Measurements from ENCODE around the gene RNF186.
"Not testable (repeated sequence)": the region's sequence is repeated elsewhere in the genome, so short reads cannot be mapped to it uniquely, and the experiment has no call there.

RNF186 gene

DNA sequence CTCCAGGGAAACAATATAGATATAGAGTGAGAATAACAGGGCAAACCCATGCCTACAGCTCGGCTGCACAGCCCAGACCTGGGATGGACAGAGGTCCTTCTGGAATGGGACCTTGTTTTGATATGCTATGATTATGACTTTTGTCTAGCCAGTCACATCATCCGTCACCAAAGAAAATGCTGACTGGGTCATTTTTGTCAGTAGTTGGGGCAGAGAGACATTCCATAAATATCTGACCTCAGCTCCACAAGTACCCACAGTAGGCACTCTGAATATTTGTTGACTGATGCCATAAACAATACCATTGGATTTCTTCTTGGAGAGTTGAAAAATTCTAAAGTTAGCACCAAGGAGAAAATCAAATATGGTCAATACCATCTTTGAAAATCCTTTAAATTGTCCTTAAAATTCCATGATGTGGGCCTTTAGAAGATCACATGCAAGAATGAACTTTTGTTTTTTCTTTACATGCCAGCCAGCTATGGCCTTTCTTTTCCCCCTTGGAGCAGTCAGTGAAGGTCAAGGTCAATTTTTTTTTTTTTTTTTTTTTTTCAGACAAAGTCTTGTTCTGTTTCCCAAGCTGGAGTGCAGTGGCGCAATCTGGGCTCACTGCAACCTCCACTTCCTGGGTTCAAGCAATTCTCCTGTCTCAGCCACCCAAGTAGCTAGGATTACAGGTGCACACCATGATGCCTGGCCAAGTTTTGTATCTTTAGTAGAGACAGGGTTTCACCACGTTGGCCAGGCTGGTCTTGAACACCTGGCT lies 22.7 kb downstream of the RNF186 start:
- DNase-seq: no peak

DNA sequence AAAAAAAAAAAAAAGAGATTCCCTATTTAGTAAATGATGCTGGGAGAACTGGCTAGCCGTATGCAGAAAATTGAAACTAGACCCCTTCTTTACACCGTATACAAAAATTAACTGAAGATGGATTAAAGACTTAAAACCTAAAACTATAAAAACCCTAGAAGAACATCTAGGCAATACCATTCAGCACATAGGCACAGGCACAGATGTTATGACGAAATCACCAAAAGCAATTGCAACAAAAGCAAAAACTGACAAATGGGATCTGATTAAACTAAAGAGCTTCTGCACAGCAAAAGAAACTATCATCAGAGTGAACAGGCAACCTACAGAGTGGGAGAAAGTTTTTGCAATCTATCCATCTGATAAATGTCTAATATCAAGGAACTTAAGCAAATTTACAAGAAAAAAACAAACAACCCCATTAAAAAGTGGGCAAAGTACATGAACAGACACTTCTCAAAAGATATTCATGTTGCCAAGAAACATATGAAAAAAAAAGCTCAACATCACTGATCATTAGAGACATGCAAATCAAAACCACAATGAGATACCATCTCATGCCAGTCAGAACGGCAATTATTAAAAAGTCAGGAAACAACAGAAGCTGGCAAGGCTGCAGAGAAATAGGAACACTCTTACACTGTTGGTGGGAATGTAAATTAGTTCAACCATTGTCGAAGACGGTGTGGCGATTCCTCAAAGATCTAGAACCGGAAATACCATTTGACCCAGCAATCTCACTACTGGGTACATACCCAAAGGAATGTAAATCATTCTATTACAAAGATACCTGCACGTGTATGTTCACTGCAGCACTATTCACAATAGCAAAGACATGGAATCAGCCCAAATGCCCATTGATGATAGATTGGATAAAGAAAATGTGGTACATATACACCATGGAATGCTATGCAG lies 24.8 kb downstream of the RNF186 start:
- not testable (repeated sequence) for DNase-seq

DNA sequence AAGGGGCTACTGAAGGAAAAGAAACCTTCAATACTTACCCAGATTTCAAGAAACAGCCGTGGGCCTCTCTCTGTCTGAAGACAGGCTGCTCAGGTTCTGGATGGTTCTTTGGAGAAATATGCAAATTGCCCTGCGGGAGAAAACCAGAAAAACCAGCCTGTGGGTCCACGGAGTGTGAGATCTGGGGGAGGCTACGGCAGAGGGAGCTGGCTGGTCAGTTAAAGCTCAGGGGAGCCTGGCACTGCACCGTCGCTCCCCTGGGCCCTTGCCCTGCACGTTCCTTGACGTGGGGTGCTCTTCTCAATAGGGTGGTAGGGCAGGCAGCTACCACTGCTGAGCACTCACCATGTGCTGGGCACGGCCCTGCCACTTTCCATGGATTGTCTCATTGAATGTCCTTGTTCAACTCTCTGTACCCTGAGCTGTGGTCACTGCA lies 28.1 kb downstream of the RNF186 start:
- DNase-seq: no peak

DNA sequence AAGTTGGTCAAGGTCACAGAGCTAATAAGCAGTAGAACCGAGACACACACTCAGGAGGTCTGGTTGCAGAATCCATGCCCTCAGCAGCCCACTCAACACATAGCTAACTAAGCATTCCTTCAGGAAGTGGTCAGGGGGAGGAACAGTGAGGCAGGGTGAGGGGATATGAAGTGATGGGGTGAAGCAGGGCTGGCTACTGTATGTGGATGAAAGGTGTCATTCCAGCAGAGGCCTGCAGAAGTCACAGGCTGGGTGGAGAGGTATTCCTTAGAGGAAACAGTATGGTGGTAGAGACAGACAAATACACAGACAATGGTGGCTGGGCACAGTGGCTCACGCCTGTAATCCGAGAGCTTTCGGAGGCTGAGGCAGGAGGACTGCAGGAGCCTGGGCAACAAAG lies 29.4 kb downstream of the RNF186 start:
- DNase-seq: no peak

DNA sequence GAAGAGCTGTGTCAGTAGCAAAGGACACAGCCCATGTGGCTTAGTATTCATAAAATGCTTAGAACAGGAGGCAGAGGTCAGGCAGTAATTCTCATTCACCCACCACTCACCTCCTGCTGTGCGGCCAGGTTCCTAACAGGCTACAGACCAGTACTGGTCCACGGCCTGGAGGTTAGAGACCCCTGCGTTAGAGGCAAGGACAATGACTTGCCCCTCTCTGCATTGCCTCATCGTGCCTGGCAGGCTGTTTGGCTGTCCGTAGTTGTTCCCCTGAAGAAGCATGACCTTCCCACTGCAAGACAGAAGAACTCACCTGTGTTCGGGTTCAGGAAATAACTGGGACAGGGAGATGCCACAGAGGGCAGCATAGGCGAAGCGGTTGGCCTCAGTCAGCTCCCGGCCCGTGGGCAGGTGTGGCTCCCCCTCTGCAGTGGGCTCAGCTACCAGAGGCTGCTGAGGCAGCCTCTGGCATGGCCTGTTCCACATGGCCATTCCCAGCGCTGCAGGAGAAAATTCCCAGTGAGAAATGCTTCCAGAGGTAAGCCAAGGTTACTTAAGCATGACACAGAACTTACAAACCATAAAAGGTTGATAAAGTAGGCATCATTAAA lies 34.7 kb downstream of the RNF186 start:
- DNase-seq: no peak

DNA sequence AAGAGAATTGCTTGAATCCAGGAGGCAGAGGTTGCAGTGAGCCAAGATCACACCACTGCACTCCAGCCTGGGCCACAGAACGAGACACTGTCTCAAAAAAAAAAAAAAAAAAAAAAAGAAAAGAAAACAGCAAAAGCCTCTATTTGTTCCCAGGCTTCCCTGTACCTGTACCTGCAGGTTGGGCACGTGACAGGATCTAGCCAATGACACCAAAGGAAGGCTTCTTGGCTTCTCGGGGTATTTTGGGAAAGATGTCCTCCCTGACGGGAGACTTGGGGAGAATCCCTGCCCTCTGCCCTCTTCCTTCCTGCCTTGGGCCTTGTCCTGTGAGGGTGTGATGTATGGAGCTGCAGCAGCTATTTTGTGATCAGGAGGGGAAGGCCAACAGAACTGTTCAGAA lies 38.1 kb downstream of the RNF186 start:
- DNase-seq: no peak

DNA sequence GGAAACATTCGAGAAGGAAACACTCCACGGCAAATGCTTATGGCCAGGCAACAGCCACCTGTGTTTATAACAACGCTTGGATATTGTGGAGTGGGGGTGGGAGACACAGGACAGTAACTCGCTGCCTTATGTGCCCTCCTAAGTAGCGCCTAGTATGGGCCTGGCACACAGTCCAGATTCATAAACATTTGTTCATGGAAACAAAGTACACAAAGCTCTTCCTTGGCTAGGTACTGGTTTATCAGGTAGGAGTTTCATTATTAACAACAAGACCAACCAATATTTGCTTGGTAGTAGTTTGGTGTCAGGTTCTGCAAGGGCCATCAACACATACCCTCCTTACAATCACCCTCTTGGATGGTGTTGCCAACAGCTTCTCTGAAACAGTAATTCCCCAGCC lies 38.8 kb downstream of the RNF186 start:
- DNase-seq: no peak

DNA sequence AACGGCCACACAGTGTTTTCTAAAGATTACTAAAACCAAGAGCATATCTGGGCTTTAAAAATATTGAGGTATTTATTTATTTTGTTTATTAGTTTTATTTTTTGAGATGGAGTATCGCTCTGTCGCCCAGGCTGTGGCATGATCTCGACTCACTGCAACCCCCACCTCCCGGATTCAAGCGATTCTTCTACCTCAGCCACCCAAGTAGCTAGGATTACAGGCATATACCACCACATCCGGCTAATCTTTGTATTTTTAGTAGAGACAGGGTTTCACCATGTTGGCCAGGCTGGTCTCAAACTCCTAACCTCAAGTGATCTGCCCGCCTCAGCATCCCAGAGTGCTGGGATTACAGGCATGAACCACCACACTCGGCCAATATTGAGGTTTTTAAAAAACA lies 39.3 kb downstream of the RNF186 start:
- no peak for DNase-seq

DNA sequence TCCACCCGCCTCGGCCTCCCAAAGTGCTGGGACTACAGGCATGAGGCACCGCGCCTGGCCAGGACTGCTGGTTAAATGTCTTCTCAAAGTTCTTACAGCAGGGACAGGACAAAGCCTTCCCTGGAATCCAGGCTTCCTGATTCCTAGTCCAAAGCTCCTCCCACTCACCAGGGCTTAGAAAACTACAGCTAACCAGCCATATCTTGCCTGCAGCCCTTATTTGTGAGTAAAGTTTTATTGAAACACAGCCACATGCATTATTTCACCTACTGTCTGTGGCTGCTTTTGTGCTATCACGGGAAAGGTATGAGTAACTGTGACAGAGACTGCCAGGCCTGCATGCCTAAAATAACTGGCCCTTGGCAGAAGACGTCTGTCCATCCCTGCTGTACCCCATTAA lies 39.8 kb downstream of the RNF186 start:
- DNase-seq: no peak

DNA sequence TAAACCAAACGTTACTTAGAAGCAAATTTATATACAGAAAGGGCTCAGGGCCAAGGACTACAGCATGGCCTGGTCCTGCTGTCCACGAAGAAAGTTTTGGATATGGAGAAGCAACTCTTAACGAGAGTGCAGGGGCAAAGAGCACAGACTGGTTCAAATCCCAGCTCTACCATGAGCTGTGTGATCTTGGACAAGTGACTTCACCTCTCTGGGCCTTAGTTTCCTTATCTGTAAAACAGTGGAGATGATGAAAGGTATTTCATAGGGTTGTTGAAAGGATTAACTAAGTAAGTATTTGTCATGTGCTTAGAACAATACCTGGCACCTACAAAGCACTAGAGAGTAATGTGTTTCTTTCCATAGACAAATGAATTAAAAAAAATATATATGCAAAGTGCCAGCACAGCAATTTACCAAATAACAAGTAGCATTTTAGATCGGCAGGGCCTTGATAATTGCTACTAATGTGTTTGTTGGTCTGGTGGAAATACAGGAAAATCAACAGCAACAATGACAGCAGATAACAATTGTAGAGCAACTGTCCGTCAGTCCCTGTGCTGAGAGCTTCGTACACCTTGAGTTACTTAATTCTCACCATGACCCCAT lies 40.8 kb downstream of the RNF186 start:
- no peak for DNase-seq

DNA sequence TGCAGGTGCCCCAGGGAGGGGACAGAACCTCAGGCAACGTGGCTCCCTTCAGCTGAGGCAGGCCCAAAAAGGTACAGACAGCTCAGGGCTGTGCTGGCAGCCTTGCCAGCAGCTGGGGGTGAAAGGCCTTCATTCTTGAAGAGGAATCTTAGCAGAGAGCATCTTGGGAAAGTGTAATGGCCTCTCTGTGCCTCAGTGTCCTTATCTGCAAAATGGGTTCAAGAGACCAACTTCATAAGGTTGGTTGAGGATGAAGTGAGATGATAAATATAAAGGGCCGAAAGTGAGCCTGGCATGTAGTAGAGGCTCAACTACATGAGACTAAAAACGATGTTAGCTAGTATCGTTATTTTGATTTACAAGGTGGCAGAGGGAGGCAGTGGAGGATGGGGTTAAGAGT lies 41.6 kb downstream of the RNF186 start:
- no peak for DNase-seq

DNA sequence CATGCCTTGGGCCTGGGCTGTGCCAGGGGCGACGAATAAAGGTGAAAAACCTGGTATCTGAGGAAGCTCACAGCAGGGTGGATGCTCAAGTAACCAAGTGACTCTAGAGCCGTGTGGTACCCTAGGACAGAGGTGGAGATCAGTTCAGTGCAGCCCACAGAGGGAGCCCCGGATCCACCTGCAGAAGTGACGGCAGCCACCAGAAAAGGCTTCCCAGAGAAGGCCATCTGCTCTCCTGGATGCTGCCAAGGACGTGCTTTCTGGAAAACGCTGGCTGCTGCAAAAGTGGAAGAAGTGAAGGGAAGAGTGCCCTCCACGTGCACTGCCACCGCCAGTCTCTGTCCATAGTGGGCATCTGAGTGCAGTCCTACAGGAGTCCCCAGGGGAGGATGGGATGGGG lies 43.0 kb downstream of the RNF186 start:
- DNase-seq: no peak

DNA sequence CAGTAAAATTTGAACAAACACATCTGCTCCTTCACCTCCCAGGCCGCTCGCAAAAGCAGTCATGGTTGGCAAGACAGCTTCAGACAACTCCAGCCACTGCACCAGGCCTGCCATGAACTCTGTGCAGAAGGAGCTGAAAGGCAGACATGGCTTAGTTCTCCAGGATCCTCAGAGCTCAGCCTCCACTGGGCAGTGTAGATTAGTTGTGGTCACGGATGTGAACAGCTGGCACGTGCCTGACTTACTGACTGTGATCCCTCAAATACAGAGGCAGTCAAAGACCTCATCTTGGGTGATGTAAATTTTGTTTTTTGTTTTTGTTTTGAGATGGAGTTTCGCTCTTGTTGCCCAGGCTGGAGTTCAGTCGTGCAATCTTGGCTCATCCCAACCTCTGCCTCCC lies 43.7 kb downstream of the RNF186 start:
- no peak for DNase-seq

DNA sequence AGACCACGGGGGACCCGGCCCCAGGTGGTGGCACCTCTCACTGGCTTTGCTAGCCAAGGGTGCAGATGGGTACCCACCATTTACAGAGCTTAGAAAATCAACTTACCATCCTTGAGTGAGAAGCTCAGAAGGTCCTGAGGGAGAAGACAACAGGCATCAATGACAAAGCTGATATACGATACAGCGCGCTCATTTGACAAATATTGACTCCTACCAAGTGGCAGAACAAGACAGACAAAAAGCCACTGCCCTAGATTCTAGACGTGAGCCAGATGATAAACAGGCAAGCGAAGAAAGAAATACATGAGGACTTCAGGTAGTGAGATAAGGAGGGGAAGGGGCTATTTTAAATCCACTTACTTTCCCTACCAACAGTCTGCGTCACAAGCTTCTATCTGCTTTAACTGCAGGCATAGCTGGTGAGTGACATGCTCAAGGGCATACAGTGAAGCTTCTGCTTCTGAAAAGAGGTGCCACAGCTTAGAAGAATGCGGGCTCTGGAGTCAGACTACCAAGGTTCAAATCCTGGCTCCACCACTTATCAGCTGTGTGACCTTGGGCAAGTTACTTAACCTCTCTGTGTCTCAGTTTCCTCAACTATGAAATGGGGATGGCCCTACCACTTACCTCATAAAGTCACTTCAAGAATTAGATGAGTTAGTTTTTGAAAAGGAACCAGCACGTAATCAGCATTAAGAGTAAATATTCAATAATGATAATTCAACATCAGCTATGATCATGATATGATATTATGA lies 44.5 kb downstream of the RNF186 start:
- DNase-seq: no peak

DNA sequence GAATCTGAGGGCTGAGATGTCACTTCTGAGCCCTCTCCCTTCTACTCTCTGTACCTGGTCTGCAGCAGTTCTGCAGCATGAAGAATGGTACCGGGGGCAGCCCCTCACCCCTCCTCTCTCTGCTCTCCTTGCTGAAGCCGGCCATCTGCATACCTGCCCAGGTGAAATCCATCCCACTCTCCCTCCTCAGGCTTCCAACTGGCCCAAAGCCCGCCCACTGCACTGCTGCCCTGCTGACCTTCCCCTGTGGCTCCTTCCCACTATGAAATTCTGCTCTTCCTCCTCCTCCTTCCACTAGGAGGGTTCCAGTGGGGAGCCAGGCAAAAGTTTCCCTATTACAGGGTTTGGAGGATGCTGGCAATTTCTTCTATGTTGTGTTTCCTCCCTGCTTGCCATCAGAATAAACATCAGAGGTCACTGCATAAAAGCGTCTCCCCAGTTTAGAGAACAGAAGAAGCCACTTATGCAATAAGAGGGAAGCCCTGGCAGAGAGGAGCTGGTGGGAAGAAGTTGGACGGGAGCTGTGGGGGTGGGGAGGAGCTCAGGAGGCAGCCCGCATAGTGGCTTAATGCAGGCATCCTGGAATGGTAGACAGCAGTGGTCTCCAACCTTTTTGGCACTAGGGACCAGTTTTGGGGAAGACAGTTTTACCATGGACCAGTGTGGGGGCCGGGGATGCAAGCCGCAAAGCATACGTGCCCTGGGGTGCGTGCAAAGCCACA lies 45.7 kb downstream of the RNF186 start:
- no peak for DNase-seq

DNA sequence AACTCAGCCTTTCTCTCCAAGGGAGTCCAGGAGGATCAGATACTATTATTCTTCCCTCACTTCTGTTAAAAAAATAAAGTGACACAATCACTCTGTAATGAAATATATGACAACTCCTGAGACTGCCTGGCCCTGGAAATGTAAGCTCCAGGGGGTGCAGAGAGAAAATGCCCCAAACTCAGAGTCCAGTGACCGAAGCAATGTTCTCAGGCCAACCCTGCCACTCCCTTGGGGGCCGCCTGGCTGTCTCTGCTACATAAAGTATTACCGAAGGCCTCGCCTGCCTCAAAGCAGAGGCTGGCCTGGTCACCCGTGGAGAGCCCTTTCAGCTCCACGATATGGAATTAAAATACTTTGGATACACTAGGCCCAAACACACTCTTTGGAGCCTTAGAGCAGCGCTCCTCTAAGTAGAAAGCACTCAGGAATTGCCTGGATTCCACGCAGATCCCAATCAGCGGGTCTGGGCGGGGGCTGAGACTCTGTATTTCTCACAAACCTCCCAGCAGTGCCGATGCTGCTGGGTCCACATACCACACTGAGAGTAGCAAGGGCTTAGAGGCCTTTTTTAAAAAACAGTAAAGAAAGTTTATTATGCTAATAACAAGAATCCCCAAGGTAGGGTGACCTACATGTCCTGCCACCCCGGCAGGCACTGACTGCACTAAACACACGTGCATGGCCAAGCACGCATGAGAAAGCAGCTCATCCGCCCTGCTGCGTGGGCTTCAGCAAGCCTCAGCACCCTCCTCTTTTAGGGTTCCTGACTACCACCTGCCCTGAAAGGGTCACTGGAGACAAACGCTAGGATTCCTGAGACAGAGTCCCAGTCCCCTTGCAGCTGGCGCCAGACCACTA lies 46.5 kb downstream of the RNF186 start:
- no peak for DNase-seq

DNA sequence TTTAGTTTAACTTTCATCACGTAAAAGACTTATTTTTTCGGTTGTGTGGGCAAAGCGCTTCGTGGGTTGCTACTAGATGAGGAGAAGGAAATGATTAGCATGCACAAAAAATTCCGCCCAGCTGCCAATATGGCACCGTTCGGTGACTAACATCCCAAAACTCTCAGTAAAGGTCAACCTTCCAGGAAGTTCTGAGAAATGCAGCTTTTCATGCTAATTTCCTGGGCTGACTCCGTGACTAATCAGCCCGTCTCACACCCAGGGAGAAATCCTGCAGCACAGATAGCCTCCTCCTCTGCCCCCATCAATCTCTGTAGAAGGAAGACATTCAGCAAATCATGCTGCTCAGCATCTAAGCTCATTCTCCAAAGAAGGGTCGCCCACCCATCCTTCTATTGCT lies 49.5 kb downstream of the RNF186 start:
- DNase-seq: no peak

DNA sequence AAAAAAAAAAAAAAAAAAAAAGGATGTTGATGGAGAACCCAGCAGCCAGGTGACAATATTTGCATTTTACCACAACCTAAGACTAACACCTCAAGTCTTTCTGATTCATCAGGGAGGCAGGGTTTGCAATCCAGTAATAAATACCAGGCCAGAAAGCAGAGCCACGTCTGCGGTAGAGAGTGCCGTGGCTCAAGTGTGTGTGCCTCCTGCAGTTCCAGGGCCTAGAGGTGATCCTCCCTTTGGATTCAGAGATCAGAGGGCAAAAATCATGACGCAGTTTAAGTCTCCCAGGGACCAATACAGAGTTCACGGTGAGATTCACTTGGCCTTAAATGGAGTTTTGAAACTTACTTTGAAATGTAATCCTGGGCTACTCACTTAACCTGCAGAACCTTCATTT lies 50.2 kb downstream of the RNF186 start:
- DNase-seq: no peak
